SHP77 treated with DMSO at 0.1 percent for 48 hours (cell line): ENCODE results near the gene PRICKLE1.

ENCODE experiments used
- DNase-seq: peaks from one replicate; lab custom pipeline; 2025; lab: John Stamatoyannopoulos, UW

Gene PRICKLE1

DNA sequence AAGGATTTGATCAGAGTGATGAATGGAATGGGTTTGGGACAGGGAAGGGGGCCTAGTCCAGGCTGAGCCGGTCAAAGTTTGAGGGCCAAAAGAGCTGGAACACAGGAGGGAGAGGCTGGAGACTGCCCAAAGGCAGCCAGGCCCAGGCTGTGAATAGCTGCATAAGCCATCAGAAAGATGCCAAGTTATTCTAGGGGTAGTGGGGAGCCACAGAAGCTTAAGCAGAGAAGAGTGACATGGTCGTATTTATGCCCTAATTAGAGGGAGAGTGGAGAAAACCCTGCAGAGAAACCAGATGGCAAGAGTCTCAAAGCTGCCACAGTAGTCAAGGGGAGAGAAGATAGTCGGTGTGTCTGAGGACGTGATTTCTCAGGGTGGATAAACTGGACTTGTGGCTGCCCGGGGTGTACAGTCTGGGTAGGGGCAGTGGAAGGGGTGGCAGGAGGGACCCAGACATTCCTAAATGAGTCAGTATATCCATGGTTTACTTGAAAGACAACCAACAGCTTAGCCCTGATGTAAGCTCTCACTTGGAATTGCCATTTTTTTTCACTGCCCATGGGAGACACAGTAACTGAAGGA, 99.2 kb downstream of the PRICKLE1 start:
- no peak for DNase-seq

DNA sequence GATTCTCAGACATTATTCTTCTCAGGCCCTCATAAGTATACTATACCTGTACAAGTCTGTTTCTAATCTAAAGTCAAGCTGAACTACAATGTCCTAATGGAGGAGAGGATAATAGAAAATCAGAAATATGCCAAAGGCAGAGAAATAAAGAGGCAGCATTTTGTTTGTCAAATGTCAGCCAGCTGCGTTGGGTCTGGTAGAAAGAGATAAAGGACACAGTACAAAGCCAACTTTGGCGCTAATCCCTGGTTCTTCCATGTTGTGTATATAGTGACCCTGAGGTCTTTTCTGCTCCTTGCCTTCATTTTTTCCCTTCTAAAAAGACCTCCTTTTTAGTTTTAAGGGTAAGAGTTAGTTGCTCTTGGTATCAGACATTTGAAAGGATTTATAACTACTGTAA, 103.1 kb downstream of the PRICKLE1 start:
- DNase-seq: no peak

DNA sequence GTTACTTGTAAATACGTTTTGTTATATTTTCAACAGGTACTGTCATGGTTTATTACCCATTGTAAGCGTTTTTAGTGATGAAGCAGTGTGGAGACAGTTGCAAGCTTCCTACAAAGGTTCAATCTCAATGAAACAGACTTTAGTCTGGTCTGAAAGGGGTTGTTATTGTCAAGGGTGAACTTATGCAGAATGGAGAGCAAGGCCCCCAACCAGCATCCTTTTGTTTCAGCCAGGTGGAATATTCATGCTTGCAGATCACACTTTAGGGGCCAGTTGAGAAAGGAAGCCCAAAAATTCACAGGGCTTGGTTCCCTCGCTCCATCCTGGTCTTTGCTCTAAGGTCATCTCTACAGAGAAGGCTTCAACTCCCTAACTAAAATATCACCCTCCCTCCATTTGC, 103.7 kb downstream of the PRICKLE1 start:
- no peak for DNase-seq

DNA sequence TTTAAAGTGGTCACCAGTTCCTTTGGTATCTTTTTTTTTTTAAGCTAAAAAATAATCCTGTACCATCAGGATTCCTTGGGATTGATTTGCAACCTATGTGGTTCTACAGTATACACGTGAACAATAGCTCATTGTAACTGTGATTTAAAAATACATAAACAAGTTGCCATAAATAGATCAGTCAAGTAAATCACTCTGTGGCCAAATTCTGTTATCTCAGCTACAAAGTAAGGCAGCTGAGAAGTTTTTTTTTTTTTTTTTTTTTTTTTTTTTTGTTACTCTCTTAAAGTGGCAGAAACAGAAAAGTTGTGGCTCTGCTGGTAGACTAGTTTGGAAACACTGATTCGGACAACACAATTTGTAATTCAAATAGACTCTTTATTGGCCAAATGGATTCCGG, 104.5 kb downstream of the PRICKLE1 start:
- no peak for DNase-seq

DNA sequence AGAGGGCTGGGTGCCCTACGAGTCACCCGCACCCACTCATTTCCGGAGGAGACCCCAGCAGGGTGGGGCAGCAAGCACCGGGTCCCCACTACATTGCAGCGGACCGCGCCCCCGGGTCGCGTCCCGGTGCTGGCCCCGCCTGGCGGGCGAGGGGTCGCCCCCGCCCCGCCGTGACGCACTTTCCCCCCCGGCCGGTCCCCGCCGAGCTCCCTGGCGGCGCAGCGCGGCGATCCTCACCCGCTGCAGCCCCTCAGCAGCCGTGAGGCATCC, 106.1 kb downstream of the PRICKLE1 start:
- no peak for DNase-seq

DNA sequence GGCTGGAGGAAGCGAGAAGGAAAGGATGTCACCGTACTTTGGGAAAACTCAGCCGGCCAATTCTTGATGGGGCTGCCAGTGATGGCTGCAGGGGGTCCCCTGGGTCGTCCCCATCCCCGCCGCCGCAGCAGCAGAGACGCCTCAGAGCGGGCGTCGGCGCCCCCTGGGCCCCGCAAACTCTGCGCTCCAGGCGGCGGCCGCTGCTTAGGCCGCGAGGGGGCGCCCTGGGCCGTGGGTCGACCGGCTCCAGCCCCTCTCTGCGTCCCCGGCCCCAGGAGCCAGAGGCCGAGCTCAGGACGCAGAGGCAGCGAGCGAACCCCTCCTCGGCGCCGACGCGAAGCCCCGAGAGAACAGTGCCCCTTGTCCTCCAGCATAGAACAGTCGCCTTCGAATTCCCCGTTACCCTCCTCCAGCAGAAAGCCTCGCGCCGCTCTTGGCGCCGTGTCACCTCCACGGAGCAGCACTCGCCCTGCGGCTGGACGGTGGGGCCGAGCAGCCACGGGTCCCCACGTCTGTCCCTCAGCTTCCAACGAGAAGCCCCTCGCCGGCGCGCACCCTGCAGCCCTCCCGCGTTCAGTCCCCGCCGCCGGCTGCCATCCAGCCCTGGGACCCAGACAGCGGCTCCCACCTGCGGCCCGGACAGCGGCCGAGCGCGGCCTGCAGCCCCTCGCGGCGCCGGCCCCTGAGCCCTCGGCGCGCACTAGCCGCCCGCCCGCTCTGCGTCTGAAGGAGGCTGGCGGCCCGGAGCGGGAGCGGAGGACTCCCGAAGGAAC, 106.6 kb downstream of the PRICKLE1 start:
- no peak for DNase-seq

DNA sequence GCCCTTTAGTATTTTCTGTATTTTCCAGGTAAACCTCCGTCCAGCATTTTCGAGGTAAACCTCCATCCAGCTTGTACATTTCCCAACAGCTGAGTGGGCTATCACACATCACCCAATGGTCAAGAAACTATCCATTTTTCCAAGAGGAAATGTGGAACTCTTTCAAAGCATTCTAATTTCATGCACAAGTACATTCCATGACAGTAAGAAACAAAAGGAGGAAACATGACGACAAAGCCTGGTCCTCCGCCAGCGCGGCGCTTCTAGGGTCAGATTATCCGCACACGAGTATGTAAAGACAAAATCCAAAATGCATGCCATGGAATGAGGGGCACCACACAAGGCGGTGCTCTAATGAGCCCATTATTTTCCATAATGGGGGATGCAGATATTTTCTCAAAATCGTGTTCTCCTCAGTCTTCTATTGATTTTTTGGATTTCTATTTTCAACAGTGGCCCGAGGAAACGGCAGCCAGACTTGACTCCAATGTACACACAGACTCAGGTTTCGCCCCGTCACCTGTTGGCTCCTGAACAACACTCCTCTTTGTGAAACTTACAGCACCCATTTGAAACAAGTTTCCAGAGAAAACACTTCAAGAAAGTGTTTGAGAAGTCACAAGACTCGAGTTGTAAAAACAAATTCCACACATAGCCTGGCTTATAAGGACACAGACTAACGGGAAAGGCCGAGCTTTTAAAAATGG, 107.4 kb downstream of the PRICKLE1 start:
- DNase-seq: no peak

DNA sequence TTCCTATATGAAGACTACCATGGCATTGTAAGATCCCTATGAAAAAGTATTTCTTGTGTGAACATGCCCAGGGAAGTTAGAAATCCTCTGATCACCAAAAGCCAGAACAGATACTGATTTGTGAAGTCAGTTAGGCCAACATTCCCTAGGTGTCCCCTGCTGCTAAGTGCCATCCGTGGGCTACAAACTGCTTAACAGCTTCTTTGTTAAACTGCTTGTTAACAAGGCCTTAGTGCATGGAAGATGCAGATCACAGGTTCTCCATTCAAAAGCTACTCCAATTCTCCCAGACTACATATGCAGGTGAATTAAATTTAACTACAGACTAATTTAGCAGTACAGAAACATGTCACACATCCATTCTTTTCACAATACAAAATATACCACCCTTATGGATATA, 108.2 kb downstream of the PRICKLE1 start:
- no peak for DNase-seq

DNA sequence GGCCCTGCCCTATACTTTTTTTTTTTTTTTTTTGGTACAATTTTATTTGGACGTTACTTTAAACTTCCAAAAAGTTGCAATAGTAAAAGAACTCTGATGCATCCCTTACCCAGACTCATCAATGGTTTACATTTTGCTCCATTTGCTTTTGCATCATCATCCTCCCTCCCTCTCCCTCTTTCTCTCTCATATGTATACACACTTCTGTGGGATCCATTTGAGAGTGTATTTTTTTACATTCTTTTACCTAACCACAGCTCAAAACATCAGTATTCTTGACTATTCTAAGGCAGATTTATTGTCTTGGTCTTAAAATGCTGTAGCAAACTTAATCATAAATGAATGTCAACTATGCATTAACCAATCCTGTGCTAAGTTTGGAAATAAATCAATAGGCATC, 111.6 kb downstream of the PRICKLE1 start:
- DNase-seq: no peak

DNA sequence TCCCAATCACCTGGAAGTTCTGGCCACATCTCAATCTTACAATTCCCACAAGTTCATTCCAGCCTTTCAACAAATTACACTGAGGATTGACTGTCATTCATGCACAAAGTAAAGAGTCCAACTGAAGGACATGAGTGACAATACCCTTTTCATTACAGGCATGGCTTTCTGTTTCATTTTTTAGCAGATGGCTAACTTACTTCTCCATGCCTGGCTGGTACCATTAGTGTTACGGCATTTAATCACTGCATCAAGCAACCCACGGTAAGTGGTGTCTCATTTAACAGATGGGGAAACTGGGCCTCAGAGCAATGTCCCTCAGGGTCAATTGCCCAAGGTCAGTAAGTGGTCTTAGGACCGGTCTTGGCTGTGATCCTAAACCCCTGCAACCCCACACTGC, 114.4 kb downstream of the PRICKLE1 start:
- no peak for DNase-seq

DNA sequence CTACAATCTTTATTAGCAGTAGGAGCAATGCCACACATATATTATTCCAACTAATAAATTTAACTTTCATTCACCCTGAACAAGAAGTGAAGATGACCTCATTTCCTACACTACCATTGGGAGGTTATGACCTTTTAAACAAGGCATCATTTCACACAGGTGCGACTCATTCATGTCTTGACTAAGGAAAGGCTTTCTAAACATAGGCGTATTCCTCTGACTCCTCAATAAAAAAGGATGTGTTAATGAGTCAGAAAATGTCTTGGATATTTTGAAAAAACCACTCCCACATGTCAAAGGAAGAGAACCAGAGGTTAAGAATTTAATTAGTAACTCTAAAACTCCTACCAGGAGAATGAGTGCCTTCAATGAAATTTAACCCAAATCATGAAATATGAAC, 115.2 kb downstream of the PRICKLE1 start:
- no peak for DNase-seq

DNA sequence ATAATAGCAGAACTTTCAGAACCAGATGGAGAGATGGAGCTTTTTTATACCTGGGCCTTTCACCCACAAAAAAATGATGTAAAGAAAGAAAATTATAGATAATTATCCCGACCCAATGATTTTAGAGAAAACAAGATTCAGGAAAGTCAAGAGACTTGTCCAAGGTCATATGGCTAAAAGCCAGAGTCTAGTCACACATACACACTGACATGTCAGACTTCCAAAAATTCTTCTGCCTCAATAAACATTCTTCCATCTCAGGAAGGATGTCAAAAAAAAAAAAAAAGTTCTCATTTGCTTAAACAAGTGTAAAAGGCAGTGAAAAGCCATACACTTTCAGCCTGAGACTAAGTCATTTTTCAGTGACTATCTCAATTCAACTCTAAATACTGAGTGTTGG, 116.0 kb downstream of the PRICKLE1 start:
- no peak for DNase-seq

DNA sequence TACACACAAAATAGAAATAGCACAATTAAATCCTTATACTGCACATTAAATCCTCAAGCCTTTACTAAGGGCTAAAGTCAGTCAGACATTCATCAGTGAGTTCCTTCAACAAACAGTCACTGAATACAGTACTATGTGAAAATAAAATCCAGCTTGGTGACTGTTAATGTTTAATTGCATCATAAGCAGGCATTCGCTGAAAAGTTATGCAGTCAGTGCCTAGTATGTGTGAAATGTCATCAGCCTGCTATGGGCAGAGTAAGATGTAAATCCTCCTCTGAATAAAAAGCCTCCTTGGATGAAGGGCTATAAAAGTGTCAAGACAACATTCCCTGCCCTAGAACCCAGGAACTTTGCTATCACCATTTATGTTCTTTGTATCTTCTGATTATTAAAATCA, 116.4 kb downstream of the PRICKLE1 start:
- no peak for DNase-seq

DNA sequence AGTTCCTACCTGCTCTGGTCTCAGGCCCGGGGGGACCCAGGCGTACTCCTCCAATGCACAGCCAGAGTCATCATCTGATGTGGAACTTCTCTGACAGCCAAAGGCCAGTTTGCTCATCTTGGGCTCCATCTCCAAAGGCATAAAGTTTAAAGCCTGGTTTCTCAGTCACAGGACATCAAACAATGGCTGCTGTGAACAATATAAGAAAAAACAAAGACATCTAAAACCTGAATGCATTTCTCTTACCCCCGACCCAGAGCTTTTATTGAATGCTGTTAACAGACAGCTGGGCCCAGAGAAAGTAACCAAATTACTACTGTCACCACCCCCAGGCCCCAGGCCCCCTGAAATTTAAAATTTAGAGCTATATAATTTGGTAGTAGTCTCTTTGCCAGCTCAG, 117.2 kb downstream of the PRICKLE1 start:
- no peak for DNase-seq

DNA sequence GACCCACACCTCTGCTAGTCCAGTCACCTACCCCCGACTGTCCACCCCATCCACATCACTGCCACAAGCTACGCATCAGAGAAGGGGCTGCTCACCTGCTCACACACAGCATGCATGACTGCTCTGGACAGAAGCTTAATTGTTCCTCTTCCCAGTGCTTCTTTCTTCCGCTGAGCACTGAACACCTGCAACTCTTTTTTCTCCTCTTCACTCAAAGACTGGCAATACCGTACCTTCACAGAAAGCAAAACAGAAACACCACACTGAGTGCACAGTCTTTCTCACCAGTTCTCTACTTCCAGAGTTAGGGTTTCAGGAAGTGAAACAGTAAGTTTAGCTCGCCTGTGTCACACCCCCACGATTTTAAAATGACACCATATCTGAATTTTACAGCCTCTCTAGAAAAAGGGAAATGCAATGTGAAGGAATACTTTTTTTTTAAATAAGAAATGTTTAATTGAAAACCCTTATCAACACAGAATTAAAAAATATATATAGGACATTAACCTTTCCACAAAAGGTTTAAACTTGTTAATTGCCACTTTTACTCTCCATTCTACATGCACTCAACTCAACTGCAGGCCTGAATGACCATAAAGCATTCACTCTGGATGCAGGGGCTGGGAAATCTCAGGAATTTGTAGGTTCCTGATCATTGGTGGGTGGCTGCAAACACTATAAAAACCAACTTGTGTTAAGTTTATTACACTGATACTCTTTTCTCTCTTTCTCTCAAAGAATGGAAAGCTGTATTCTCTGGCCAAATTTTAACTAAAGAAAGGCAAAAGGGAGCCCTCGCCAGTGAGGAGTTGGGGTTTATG, 120.0 kb downstream of the PRICKLE1 start:
- no peak for DNase-seq

DNA sequence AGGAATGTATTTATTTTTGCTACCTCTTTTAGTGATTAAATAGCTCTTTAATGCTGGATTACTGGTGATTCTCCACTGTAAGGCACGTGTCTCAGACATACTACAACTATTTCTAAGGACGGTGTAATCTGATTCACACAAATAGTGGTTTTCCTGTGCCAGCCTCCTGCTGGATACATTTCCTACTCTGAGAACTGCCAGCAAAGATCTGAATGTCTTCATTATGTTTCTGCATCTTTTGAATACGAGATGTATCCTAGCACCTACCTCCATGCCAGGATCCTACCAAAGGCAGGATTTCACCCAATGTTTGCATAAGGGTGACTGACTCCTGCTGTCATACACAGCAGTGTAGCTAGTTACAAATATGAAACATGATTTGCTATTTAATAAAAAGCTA, 120.6 kb downstream of the PRICKLE1 start:
- DNase-seq: no peak

DNA sequence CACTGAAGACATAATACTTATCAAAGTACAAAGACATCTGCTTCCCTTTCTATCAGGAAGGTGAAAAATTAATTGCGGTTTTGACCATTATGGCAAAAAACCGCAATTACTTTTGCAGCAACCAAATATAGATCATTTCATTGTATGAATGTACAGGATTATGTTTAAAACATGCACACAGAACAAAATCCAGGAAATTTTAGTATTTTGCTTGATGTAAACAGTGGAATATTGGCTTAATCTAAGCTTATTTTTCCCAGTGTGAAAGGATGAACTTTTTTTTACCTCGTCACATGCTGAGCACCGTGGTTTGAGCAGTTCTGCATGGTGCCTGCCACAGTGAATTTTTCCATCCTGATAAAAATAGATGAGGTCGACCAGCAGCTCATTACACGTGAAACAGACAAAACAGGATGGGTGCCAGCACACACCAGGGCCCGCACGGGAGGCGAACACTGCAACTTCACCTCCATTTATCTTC, 121.2 kb downstream of the PRICKLE1 start:
- no peak for DNase-seq

DNA sequence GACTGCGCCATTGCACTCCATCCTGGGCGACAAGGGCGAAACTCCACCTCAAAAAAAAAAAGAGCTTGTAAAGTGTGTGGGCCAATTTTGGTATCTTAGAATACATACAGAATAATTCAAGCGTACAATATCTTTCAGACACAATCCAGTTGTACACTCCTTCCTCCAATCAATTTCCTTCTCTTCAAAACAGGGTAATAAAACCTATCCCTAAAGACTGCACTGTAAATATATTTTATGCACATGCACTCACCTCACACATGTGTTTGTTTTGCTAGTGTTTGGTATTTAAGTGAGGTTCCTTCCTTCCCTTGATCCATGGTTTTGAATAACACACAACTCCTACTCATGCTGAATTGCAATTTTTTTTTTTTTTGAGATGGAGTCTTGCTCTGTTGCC, 125.9 kb downstream of the PRICKLE1 start:
- no peak for DNase-seq

DNA sequence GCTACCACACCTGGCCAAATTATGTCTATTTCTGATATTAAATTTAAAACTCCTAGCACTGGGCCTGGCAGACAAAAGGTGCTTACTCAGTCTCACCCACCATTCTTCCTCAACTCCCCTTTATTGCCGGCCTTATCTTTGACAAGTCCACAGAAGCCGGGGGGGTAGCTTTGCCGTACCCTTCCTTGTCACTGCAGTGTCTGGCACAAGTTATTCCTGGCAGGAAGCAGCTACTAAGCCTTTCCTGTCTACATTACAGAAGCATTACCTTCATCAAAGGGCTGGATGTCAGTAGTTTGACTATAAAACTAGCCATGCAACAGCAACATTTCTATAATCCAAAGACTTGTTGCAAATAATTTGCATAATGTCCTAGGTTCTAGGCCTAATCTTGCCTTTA, 127.1 kb downstream of the PRICKLE1 start:
- no peak for DNase-seq

DNA sequence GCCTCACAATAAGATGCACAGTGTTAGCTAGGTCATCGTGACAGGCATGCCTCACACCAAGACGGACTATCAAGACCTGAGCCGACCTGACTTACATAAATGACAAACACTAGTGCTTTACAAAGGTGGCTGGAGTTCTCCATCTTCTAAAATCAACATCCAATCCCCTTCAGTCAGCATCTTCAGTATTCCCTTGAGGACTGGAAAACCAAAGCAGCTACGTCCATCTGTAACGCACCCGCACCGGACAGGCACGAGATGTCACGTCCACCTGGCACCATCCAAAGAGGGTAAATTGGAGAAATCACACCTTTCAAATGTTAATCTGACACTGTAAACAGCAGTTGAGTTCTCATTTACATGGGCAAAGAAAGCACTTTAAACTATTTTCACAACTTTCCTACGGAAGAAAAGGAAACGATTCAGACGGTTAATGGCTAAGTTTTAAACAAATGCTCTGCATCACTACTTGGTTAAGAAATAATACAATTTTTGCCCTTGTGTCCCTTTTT, 130.2 kb downstream of the PRICKLE1 start:
- no peak for DNase-seq

DNA sequence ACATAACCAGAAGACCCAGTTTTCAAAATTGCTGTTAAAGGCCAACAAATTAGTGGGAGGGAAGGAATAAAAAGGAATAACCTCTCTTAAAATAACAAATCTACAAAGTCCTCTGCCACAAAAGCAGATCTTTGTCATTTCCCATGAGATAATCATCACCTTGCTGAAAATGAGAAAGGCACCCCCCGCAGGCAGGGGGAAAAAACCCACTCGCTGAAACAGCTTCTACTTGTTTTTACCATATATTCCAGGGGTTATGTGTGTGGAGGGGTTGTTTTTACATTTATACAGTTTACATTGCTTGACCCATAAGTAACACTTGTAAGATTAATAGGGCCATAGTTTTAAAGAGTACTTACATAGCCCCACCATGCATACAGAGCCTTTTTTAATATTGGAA, 131.0 kb downstream of the PRICKLE1 start:
- no peak for DNase-seq

DNA sequence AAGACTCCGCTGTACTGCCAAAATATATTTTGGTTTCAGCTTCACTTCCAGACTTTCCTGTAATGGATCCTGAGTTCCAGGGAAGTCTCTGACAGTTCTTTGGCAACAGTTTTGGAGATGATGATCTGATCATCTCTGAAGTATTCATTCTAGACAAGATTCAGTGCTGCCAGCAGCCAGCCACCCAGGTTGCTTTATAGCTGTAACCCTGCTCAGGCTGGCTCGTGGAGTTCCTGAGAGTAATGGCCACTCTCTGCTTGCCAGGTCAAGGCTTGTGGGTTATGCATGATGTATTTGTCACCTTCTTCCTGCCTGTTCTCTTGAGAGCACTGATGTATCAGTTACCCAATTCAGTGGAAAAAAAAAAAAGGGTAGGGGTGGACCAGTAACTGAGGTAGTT, 139.3 kb downstream of the PRICKLE1 start:
- no peak for DNase-seq

DNA sequence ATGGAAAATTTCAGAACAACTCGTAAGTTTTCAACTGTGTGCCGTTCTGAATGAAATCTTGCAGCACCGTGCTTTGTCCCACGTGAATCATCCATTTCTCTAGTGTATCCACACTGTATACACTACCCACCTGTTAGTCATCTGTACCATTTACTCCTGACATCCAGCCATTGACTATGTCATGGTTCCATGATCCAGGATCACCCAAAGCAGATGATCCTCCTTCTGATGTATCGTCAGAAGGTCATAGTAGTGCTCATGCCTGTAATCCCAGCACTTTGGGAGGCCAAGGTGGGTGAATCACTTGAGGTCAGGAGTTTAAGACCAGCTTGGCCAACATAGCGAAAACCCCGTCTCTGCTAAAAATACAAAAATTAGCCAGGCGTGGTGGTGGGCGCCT, 140.7 kb downstream of the PRICKLE1 start:
- DNase-seq: no peak
